HepG2 (cell line): ENCODE results near the gene TRAPPC5. TPM values are rescaled to one million over a fixed set of nuclear protein-coding genes. Genes with fewer than 3 reads are reported as not detected.

Experiments
- ATF1 ChIP-seq: IDR thresholded peaks from 2 replicates; pipeline ENCODE4 v1.6.1; 2016; ENCODE audit warnings: mild to moderate bottlenecking, control low read depth
- FUBP1 ChIP-seq: sonication (generic); formaldehyde crosslinking; IDR thresholded peaks from 2 replicates; pipeline ENCODE4 v1.5.1; 2020; ENCODE audit warnings: missing genetic modification reagents, mild to moderate bottlenecking, borderline replicate concordance
- HES4 ChIP-seq: sonication (generic); formaldehyde crosslinking; IDR thresholded peaks from 2 replicates; pipeline ENCODE4 v1.9.0; 2021; ENCODE audit warnings: mild to moderate bottlenecking, missing genetic modification reagents, borderline replicate concordance
- KDM3A ChIP-seq: IDR thresholded peaks from 2 replicates; pipeline ENCODE4 v1.6.1; 2018; ENCODE audit warnings: low read depth, missing compliant biosample characterization
- KDM5B ChIP-seq: sonication (generic); formaldehyde crosslinking; IDR thresholded peaks from 2 replicates; pipeline ENCODE4 v1.4.0; 2020; ENCODE audit warnings: missing genetic modification reagents, mild to moderate bottlenecking, borderline replicate concordance
- KLF13 ChIP-seq: sonication (generic); formaldehyde crosslinking; IDR thresholded peaks from 2 replicates; pipeline ENCODE4 v1.4.0; 2020; ENCODE audit warnings: mild to moderate bottlenecking, missing genetic modification reagents
- NFATC3 ChIP-seq: sonication (generic); formaldehyde crosslinking; IDR thresholded peaks from 2 replicates; pipeline ENCODE4 v1.5.1; 2020; ENCODE audit warnings: mild to moderate bottlenecking, missing genetic modification reagents
- PLRG1 ChIP-seq: fragments of 450-650 bp; conservative IDR thresholded peaks from 2 replicates; pipeline ENCODE4 v1.6.1; 2016
- RXRA ChIP-seq: sonication (generic); formaldehyde crosslinking; IDR thresholded peaks from 2 replicates; pipeline ENCODE4 v1.5.1; 2020; ENCODE audit warnings: missing genetic modification reagents
- SRY ChIP-seq: sonication (generic); formaldehyde crosslinking; IDR thresholded peaks from 2 replicates; pipeline ENCODE4 v1.8.0; 2022; ENCODE audit warnings: mild to moderate bottlenecking, missing genetic modification reagents
- TOPORS ChIP-seq: sonication (generic); formaldehyde crosslinking; IDR thresholded peaks from 2 replicates; pipeline ENCODE4 v1.8.0; 2023; ENCODE audit warnings: mild to moderate bottlenecking, missing genetic modification reagents
- TSC22D2 ChIP-seq: sonication (generic); formaldehyde crosslinking; IDR thresholded peaks from 2 replicates; pipeline ENCODE4 v1.5.1; 2020; ENCODE audit warnings: missing genetic modification reagents, mild to moderate bottlenecking, borderline replicate concordance
- ZGPAT ChIP-seq: IDR thresholded peaks from 2 replicates; pipeline ENCODE4 v1.6.1; 2016; ENCODE audit warnings: mild to moderate bottlenecking
- ZNF101 ChIP-seq: sonication (generic); formaldehyde crosslinking; IDR thresholded peaks from 2 replicates; pipeline ENCODE4 v1.4.0; 2020; ENCODE audit warnings: mild to moderate bottlenecking, low read depth, missing genetic modification reagents, borderline replicate concordance
- ZNF205 ChIP-seq: IDR thresholded peaks from 2 replicates; pipeline ENCODE4 v1.6.1; 2018; ENCODE audit warnings: missing biosample characterization, missing genetic modification reagents
- ZNF276 ChIP-seq: sonication (generic); formaldehyde crosslinking; IDR thresholded peaks from 2 replicates; pipeline ENCODE4 v1.4.0; 2020; ENCODE audit warnings: mild to moderate bottlenecking, low read depth, missing genetic modification reagents
- ZNF563 ChIP-seq: sonication (generic); formaldehyde crosslinking; IDR thresholded peaks from 2 replicates; pipeline ENCODE4 v1.8.0; 2022; ENCODE audit warnings: mild to moderate bottlenecking, moderate library complexity, missing genetic modification reagents
- ZNF780A ChIP-seq: sonication (generic); formaldehyde crosslinking; IDR thresholded peaks from 2 replicates; pipeline ENCODE4 v1.8.0; 2022; ENCODE audit warnings: mild to moderate bottlenecking, missing genetic modification reagents, moderate library complexity
- ZSCAN25 ChIP-seq: sonication (generic); formaldehyde crosslinking; IDR thresholded peaks from 2 replicates; pipeline ENCODE4 v1.8.0; 2022; ENCODE audit warnings: mild to moderate bottlenecking, missing genetic modification reagents
- polyA plus RNA-seq, 8 experiments: library from polyadenylated mRNA; depleted of rRNA in 3 of 8; stranded (reverse) in 7 of 8; unstranded in 1 of 8; fragments of >200 nt; fragmentation: Illumina TruSeq in 4 of 8; extraction: Trizol in 4 of 8; gene quantifications; 2 replicates each; pipeline versions ENCODE4 v1.2.1 to v1.2.3, GENCODE V29; 2011 to 2016; ENCODE audit warnings: low read depth in 4 of 8, missing spikeins in 1 of 8, mixed read lengths in 1 of 8; ENCODE audit not compliant: insufficient read depth in 1 of 8
- total RNA-seq, 5 experiments: library from RNA; depleted of rRNA; stranded (reverse); fragments of >200 nt; fragmentation: Illumina TruSeq; extraction: Trizol; gene quantifications; 2 replicates each; pipeline ENCODE4 v1.2.3, GENCODE V29; 2016; ENCODE audit warnings: low read depth in 1 of 5

The TRAPPC5 gene
- total and polyA plus RNA-seq, 2 of the 13 experiments (the other 11 are each of a cell fraction or from before 2014, with no cell fraction given), result 38.5 to 78.7 TPM

DNA sequence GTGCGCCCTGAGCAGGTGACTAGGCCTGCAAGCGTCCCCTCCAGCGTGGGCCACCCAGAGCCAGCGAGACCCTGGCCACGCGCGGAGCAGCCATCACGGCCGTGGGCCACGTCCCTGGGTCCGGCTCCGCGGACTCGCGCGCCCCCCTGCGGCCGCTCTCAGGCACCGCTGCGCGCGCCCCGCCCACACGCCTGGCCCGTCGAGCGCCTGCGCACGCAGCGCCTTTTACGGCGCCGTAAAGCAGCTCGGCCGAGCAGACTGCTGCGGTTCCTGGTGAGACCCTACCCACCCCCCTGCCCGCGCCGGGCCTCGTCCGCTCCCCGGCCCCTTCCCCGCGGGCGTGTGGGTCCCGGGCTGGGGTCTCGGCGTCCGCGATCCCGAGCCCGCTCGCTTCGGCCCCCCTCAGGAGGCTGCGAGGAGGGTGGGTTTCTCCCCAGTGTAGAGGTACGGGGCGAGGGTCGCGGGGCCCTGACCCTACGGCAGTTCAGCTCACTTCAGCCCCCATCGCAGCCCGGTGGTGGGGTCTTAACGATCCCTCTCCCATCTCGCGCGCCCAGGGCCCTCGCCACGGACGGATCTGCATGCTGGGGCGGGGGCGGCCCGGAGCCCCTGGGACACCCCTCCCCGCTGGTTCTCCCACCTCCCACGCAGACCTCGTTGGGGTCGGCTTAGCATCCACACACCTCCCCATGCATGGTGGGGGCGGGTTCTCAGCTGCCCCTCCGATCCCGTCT lies at the start of gene TRAPPC5 (continued):
- TF ChIP-seq KDM5B (CRISPR knock-in tag) (peak; percentile 71; the same call in 1 of the 2 replicates), ZGPAT (CRISPR knock-in tag) (peak; percentile 66; the same call in 1 of the 2 replicates), RXRA (peak; percentile 2; the same call in 1 of the 2 replicates), KDM3A (CRISPR knock-in tag) (0 out of 2 replicates have a peak, but pooled peaks have one; percentile 45), HES4 (CRISPR knock-in tag) (peak; percentile 66; the same call in 1 of the 2 replicates), SRY (CRISPR knock-in tag) (peak; percentile 28; the same call in 1 of the 2 replicates), ZNF276 (CRISPR knock-in tag) (0 out of 2 replicates have a peak, but pooled peaks have one; percentile 50), FUBP1 (no peak), PLRG1 (no peak), ZNF780A (no peak), ZNF563 (CRISPR knock-in tag) (peak; percentile 95), NFATC3 (0 out of 2 replicates have a peak, but pooled peaks have one; percentile 43), TSC22D2 (CRISPR knock-in tag) (no peak), ZNF101 (peak; percentile 46; the same call in 1 of the 2 replicates), KLF13 (CRISPR knock-in tag) (0 out of 2 replicates have a peak, but pooled peaks have one; percentile 14), ZSCAN25 (CRISPR knock-in tag) (peak; percentile 54; the same call in 1 of the 2 replicates), ATF1 (no peak), TOPORS (no peak), ZNF205 (CRISPR knock-in tag) (no peak)
